H9 (cell line): ENCODE results near the gene VARS1. TPM values are rescaled to one million over a fixed set of nuclear protein-coding genes. Genes with fewer than 3 reads are reported as not detected.
A peak's percentile ranks its signal among the peaks of the same experiment; 100 is the strongest.

Source experiments
- DNase-seq: peaks from one replicate; pipeline ENCODE4 v3.0.0-alpha.2; 2017
- H2AFZ ChIP-seq: one replicate; pipeline ENCODE4 v1.6.1; 2013; ENCODE audit warnings: mild to moderate bottlenecking, low read length, control low read depth, moderate library complexity
- H2AK5ac ChIP-seq: 2 replicates; pipeline ENCODE4 v1.6.1; 2013; ENCODE audit warnings: low read length, control low read depth, mixed read lengths; ENCODE audit not compliant: insufficient read length
- H2BK120ac ChIP-seq: one replicate; pipeline ENCODE4 v1.6.1; 2013; ENCODE audit warnings: low read depth, mild to moderate bottlenecking, low read length, control low read depth, inconsistent platforms; ENCODE audit not compliant: poor library complexity, severe bottlenecking
- H2BK12ac ChIP-seq: 2 replicates; pipeline ENCODE4 v1.6.1; 2013; ENCODE audit warnings: low read length, control low read depth, mixed read lengths, low read depth; ENCODE audit not compliant: insufficient read length
- H2BK15ac ChIP-seq: 2 replicates; pipeline ENCODE4 v1.6.1; 2013; ENCODE audit warnings: low read depth, low read length, control low read depth
- H2BK20ac ChIP-seq: one replicate; pipeline ENCODE4 v1.6.1; 2013; ENCODE audit warnings: low read depth, mild to moderate bottlenecking, low read length, control low read depth, inconsistent platforms; ENCODE audit not compliant: poor library complexity, severe bottlenecking
- H2BK5ac ChIP-seq: 2 replicates; pipeline ENCODE4 v1.6.1; 2013; ENCODE audit warnings: low read length, control low read depth, mixed read lengths; ENCODE audit not compliant: insufficient read length
- H3K14ac ChIP-seq: 2 replicates; pipeline ENCODE4 v1.6.1; 2013; ENCODE audit warnings: low read length, control low read depth; ENCODE audit not compliant: insufficient read depth
- H3K18ac ChIP-seq: 2 replicates; pipeline ENCODE4 v1.6.1; 2013; ENCODE audit warnings: low read depth, mild to moderate bottlenecking, mixed read lengths, low read length, control low read depth; ENCODE audit not compliant: insufficient read length
- H3K23ac ChIP-seq: 2 replicates; pipeline ENCODE4 v1.6.1; 2013; ENCODE audit warnings: low read length, control low read depth, mixed read lengths, low read depth; ENCODE audit not compliant: insufficient read length
- H3K23me2 ChIP-seq: 2 replicates; pipeline ENCODE4 v1.6.1; 2013; ENCODE audit warnings: low read depth, mild to moderate bottlenecking, mixed read lengths, low read length, control low read depth; ENCODE audit not compliant: insufficient read length, poor library complexity, severe bottlenecking
- H3K27ac ChIP-seq: 2 replicates; pipeline ENCODE4 v1.5.1; 2013; ENCODE audit warnings: low read length, control low read depth, mixed read lengths, low read depth; ENCODE audit not compliant: insufficient read length
- H3K27me3 ChIP-seq: 2 replicates; pipeline ENCODE4 v1.6.1; 2013; ENCODE audit warnings: low read length, control low read depth, inconsistent platforms; ENCODE audit not compliant: insufficient read depth
- H3K4ac ChIP-seq: 2 replicates; pipeline ENCODE4 v1.6.1; 2013; ENCODE audit warnings: low read depth, mild to moderate bottlenecking, control low read depth, inconsistent platforms, low read length, moderate library complexity
- H3K4me1 ChIP-seq: 2 replicates; pipeline ENCODE4 v1.6.1; 2013; ENCODE audit warnings: low read length, control low read depth, inconsistent platforms; ENCODE audit not compliant: insufficient read depth
- H3K4me2 ChIP-seq: 2 replicates; pipeline ENCODE4 v1.6.1; 2013; ENCODE audit warnings: low read length, control low read depth, mixed read lengths; ENCODE audit not compliant: insufficient read length, insufficient read depth
- H3K56ac ChIP-seq: 2 replicates; pipeline ENCODE4 v1.6.1; 2013; ENCODE audit warnings: low read depth, mild to moderate bottlenecking, mixed read lengths, low read length, control low read depth; ENCODE audit not compliant: insufficient read length
- H3K79me1 ChIP-seq: 2 replicates; pipeline ENCODE4 v1.6.1; 2013; ENCODE audit warnings: low read depth, mild to moderate bottlenecking, moderate library complexity, low read length, control low read depth, inconsistent platforms; ENCODE audit not compliant: insufficient read depth, poor library complexity, severe bottlenecking
- H3K79me2 ChIP-seq: 2 replicates; pipeline ENCODE4 v1.6.1; 2013; ENCODE audit warnings: low read length, control low read depth, inconsistent platforms; ENCODE audit not compliant: insufficient read depth
- H3K9ac ChIP-seq: 2 replicates; pipeline ENCODE4 v1.6.1; 2013; ENCODE audit warnings: low read length, control low read depth, mixed read lengths; ENCODE audit not compliant: insufficient read length; ENCODE audit errors: extremely low read depth
- H3K9me3 ChIP-seq: one replicate; pipeline ENCODE4 v1.6.1; 2013; ENCODE audit warnings: low read depth, low read length, inconsistent platforms; ENCODE audit not compliant: control insufficient read depth
- H3T11ph ChIP-seq: one replicate; pipeline ENCODE4 v1.6.1; 2013; ENCODE audit warnings: mild to moderate bottlenecking, low read length, control low read depth, inconsistent platforms
- H4K20me1 ChIP-seq: one replicate; pipeline ENCODE4 v1.6.1; 2013; ENCODE audit not compliant: control insufficient read depth, insufficient read length, insufficient read depth
- H4K5ac ChIP-seq: 2 replicates; pipeline ENCODE4 v1.6.1; 2013; ENCODE audit warnings: low read depth, mild to moderate bottlenecking, mixed read lengths, low read length, control low read depth; ENCODE audit not compliant: insufficient read length
- H4K8ac ChIP-seq: replicated peaks from 2 replicates; pipeline ENCODE4 v1.6.1; 2013; ENCODE audit warnings: low read length, control low read depth, mixed read lengths, low read depth; ENCODE audit not compliant: insufficient read length
- H4K91ac ChIP-seq: 2 replicates; pipeline ENCODE4 v1.6.1; 2013; ENCODE audit warnings: low read depth, mild to moderate bottlenecking, moderate library complexity, mixed read lengths, low read length, control low read depth; ENCODE audit not compliant: insufficient read length
- H3K27ac Mint-ChIP-seq, 3 experiments: 2 replicates in 2 of 3; 3 replicates in 1 of 3; pipeline ENCODE4 v1.8.0; 2020 to 2021; ENCODE audit warnings: mixed read lengths in 3 of 3, mild to moderate bottlenecking in 1 of 3, moderate library complexity in 1 of 3
- H3K27me3 Mint-ChIP-seq: 2 replicates; pipeline ENCODE4 v1.8.0; 2021; ENCODE audit warnings: low read depth, mild to moderate bottlenecking, moderate library complexity, mixed read lengths
- H3K36me3 Mint-ChIP-seq, 3 experiments: 2 replicates in 2 of 3; 3 replicates in 1 of 3; pipeline ENCODE4 v1.8.0; 2020 to 2021; ENCODE audit warnings: low read depth in 3 of 3, mixed read lengths in 3 of 3; ENCODE audit not compliant: insufficient read depth in 1 of 3
- H3K4me1 Mint-ChIP-seq, 2 experiments: 2 replicates each; pipeline ENCODE4 v1.8.0; 2020; ENCODE audit warnings: mixed read lengths in 2 of 2
- H3K4me3 Mint-ChIP-seq, 2 experiments: 2 replicates in 1 of 2; 3 replicates in 1 of 2; pipeline ENCODE4 v1.8.0; 2020 to 2021; ENCODE audit warnings: mild to moderate bottlenecking in 2 of 2, mixed read lengths in 2 of 2, moderate library complexity in 1 of 2
- H3K9me3 Mint-ChIP-seq, 2 experiments: 2 replicates in 1 of 2; 3 replicates in 1 of 2; pipeline ENCODE4 v1.8.0; 2020; ENCODE audit warnings: mild to moderate bottlenecking in 2 of 2, mixed read lengths in 2 of 2, moderate library complexity in 1 of 2
- WGBS: extraction: QIAGEN DNeasy Blood & Tissue Kit; methylation state at CpG from one replicate; pipeline ENCODE4 v1.1.7; 2013; ENCODE audit warnings: missing lambda C conversion rate, low lambda C conversion rate, mixed read lengths; ENCODE audit not compliant: insufficient read length; ENCODE audit errors: extremely low coverage; 5-methylcytosine and 5-hydroxymethylcytosine counted together
- total RNA-seq: library from RNA; stranded (reverse); gene quantifications from 2 replicates; pipeline ENCODE4 v1.2.1, GENCODE V29; 2021
- TF ChIP-seq, protein P1 (sequence below): fragments of 200-600 bp; sonication (generic); conservative IDR thresholded peaks from 3 replicates; pipeline ENCODE4 v1.8.0; 2021; ENCODE audit warnings: antibody characterized with exemption, mild to moderate bottlenecking

VARS1 gene
- total RNA-seq, 1 experiment from 2014 or later = 154 TPM

DNA sequence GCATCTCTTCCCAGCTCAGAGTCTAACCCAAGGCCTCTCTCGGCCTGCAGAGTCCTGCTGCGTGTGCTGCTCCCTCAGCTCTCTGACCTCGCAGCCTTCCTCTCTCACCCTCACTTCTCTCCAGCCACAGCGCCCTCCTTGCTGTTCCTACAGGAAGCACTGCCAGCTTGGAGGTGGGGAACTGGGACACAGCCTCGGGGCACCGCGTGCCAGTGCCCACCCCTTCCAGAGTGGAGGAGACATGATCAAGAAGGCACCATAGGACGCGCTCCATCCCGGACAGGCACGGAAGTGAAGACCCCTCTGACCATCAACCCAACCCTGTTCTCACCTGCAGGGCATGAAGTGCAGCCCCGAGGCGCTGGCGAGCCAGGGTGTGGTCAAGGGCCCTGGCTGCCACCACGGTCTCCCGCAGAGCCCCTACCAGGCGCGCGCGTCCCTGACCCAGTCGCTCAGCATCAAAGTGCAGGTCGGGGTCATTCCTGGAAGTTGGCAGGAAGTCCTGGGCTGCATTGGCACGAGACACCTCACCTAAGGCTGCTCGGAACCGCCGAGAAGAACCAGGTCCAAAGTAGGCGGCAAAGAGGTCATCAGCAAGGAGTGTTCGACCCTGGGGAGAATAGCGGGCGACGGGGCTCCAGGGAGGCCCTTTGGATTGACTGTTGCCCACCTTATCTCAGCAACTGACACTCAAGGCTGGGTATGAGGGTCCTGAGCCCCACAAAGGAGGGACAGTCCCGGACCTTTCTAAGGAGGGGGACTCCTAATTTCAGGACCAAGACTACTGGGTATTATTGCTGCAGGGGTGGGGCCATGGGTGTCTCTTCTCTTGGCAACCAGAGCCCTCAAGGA, 19.7 kb downstream of the VARS1 start:
- Histone ChIP-seq H3K18ac (no peak overlapping the region), H3K4me2 (no peak overlapping the region), H4K8ac (no peak overlapping the region), H4K91ac (no peak overlapping the region), H3K4me1 (no peaks in the 10 kb centered on the region), H2BK120ac (no peak overlapping the region), H2AFZ (no peak overlapping the region), H3K27ac (no peak overlapping the region), H3K14ac (no peak overlapping the region), H3K9me3 (no peaks in the 10 kb centered on the region), H3K79me1 (no peaks in the 10 kb centered on the region), H3K23ac (no peak overlapping the region), H3T11ph (no peak overlapping the region), H3K56ac (no peak overlapping the region), H3K79me2 (no peaks in the 10 kb centered on the region), H2BK15ac (no peak overlapping the region), H3K4ac (no peak overlapping the region), H2AK5ac (no peak overlapping the region), H4K5ac (no peak overlapping the region), H3K9ac (no peak overlapping the region), H4K20me1 (no peaks in the 10 kb centered on the region), H2BK12ac (no peak overlapping the region), H3K23me2 (no peaks in the 10 kb centered on the region), H2BK20ac (no peak overlapping the region), H3K27me3 (no peaks in the 10 kb centered on the region), H2BK5ac (no peak overlapping the region)
- Mint-ChIP-seq H3K9me3 (no peaks in the 10 kb centered on the region), H3K4me1 (peaks cover 5 to 10% of the 10 kb centered on the region in 2 experiments; a peak in 3 of 4 replicates), H3K27ac (peak overlapping the region in 2 of 3 experiments; percentile 61 to 73; a peak in 1 of 7 replicates), H3K27me3 (no peaks in the 10 kb centered on the region), H3K36me3 (peaks cover 18 to 33% (median 19%) of the 10 kb centered on the region in 3 experiments; a peak in 6 of 7 replicates), H3K4me3 (no peak overlapping the region)
- no CpG with 5 or more reads among the region's 32 CpGs for whole genome bisulfite sequencing
- TF ChIP-seq, protein P1, sequence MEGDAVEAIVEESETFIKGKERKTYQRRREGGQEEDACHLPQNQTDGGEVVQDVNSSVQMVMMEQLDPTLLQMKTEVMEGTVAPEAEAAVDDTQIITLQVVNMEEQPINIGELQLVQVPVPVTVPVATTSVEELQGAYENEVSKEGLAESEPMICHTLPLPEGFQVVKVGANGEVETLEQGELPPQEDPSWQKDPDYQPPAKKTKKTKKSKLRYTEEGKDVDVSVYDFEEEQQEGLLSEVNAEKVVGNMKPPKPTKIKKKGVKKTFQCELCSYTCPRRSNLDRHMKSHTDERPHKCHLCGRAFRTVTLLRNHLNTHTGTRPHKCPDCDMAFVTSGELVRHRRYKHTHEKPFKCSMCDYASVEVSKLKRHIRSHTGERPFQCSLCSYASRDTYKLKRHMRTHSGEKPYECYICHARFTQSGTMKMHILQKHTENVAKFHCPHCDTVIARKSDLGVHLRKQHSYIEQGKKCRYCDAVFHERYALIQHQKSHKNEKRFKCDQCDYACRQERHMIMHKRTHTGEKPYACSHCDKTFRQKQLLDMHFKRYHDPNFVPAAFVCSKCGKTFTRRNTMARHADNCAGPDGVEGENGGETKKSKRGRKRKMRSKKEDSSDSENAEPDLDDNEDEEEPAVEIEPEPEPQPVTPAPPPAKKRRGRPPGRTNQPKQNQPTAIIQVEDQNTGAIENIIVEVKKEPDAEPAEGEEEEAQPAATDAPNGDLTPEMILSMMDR = no peak
- no peak for DNase-seq
